Right lung (tissue), 5 donors: ENCODE data around the gene NID1. TPM values are rescaled to one million over a fixed set of nuclear protein-coding genes. Genes with fewer than 3 reads are reported as not detected.
"Not testable (repeated sequence)": the region's sequence is repeated elsewhere in the genome, so short reads cannot be mapped to it uniquely, and the experiment has no call there.

Source experiments
- DNase-seq, 2 donors: peaks; one replicate each; pipeline ENCODE4 v3.0.0-alpha.2; 2013
- polyA plus RNA-seq, 5 donors: library from polyadenylated mRNA; unstranded; fragments of 120-200 nt; gene quantifications; one replicate each; pipeline versions ENCODE4 v1.2.1 to v1.2.3, GENCODE V29; 2013; ENCODE audit warnings: inconsistent platforms in 1 of 5, low replicate concordance in 1 of 5; ENCODE audit not compliant: insufficient read length in 5 of 5, insufficient read depth in 1 of 5

The NID1 gene
- polyA plus RNA-seq, 5 donors = 181 to 249 (median 204) TPM

GRCh38 chr1:235941876-235942624, 122.8 kb downstream of the NID1 start:
- no peak for DNase-seq

- no peak for DNase-seq
Observed at GRCh38 chr1:235940285-235940684, 124.6 kb downstream of the NID1 start.

DNA sequence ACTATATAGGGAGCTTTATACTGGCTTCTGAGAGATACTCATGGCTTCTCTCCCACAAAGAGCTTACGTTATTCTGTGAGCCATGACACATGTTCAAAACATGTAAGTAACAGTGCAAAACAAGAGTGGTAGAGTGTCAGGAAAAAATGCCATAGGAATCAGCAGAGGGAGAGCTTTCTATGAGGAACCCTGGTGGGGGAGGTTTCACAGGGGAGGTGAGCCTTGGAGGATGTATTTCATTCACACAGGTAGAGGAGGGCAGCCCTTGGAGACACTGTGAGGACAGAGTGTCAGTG, 125.5 kb downstream of the NID1 start:
- no peak for DNase-seq

DNA sequence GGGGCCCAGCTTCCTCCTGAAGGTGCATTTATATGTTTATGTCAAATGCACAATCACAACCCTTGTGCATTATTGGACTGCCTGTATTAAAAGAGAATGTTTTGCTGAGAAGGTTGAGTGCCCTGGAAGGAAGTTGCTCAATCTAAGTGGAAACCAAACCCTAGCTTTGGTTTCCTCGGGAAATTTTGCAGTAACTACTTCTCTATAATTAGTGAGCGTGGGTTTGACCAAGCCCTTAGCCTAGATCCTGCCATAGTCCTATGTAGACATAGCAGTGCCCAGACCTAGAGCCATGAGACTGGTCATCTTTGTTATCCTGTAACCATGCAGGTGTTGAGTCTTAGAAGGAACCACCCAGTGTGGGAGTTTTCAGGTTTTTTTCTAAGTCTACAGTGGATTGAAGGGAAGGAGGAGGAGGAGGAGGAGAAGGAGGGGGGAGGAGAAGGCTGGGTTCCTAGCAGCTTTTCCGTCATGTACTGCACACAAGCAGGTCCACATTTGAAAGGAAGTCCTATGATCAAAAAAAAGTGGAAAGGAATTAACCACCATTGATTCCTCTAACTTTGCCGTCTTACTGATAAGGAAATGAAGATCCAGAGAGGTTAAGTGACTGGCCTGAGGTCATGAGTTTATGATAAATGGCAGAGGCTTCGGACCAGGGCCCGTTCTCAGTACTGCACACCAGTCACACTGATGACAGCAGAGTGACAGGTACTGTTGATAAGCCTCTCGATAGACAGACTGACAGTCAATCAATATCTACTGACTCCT, 126.0 kb downstream of the NID1 start:
- no peak for DNase-seq

GRCh38 chr1:235937123-235937522, 127.8 kb downstream of the NID1 start:
- DNase-seq = no peak

DNA sequence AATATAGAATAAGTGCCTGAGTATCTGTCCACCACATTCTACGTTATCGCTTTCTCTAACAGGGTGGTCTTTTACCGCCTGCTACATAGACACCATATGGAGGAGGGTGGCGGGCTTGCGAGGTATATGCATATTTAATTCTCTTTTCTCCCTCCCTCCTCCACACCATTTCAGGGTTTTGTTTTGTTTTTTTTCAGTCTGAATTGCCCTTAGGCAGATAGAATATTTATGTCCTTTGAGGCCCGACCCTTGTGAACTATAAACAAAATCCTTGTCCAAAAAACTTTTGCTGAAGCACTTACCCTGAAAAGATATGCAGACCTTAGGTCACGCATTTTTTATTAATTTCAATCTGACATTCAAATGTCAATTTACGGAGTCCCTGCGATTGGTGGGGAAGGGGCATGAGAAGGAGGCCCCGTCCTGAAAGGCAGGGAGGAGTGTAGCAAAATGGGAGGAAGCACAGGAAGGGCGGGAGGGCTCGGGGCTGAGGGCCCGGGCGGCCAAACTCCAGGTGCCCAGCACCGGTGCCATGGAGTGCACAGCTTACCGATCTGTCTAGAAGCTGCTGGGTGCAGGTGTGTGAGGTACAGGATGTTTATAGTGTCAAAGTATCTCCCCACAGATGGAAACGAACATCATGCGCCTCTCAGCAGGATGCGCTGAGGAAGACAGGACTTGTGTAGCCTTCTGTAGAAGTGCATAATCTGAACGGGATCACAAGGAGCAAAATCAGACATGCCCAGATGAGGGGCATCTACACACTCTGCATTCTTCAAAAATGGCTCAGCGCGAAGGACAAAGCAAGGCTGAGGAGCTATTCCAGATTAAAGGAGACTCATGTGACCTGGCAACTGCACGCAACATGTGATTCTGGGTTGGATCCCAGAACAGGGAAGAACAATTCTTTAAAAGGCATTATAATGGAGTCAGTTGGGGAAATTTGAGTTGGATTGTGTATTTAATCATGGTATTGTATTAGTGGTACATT, 129.4 kb downstream of the NID1 start:
- DNase-seq = no peak

DNA sequence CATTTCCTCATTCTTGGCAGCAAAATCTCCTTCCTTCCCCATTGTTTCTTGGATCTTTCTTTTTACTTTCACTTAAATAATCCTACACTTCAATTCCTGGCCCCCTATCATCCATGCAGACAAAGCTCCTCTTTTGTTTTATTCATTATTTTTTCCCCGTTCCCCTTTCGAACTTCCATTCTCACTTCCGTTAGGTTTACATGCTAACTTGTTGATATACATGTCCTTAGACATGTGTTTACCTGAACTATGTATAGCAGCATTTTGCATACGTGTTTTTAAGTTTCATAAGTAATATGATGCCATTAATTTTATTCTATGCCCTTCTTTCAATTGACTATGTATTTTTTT, 131.1 kb downstream of the NID1 start:
- DNase-seq = no peak

DNA sequence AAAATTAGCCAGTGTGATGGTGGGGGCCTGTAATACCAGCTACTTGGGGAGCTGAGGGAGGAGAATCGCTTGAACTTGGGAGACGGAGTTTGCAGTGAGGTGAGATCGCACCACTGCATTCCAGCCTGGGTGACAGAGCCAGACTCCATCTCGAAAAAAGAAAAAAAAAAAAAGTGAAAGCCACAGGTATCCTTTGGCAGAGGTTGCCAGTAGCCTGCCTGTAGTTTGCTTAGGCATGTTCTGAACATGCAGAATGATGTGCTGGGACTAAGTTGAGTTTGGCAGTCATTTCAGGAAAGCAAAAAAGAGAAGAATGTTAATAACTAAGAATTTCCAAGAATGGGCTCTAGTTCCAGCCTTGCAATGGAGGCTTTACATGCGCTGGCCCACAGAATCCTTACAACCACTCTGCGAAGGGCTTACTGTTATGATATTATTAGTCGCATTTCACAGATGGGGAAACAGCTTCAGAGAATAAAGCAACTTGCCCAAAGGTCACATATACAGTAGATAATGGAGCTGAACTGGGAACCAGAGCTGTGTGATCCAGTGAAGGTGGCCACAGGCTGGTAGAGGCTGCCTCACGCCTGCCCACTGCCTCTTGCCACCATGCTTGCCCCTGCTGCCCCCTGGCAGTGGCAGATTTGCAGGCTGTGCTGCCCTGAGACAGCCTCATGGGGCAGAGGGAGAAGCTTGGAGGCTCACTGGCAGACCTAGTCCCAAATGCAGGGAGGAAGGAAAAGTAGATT, 131.7 kb downstream of the NID1 start:
- DNase-seq = no peak

DNA sequence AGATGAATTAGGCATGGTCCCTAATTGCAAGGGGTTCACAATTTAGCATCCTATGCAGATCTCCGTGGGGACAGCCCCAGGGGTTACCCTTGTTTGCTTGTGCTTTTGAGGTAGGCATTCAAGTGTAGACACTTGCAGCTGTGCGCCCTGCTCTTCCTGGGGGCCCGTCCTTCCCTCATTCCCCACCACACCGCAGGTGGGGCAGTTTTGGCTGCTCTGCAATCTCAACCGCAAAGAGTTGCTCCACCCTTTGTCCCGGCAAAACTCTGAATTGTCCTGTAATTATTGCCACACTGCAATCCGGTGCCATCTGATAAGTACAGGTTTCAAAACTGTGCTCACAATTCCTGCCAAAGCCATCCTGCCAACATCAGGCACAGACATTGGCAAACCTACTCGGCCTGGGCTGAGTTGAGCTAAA, 132.8 kb downstream of the NID1 start:
- no peak for DNase-seq

DNA sequence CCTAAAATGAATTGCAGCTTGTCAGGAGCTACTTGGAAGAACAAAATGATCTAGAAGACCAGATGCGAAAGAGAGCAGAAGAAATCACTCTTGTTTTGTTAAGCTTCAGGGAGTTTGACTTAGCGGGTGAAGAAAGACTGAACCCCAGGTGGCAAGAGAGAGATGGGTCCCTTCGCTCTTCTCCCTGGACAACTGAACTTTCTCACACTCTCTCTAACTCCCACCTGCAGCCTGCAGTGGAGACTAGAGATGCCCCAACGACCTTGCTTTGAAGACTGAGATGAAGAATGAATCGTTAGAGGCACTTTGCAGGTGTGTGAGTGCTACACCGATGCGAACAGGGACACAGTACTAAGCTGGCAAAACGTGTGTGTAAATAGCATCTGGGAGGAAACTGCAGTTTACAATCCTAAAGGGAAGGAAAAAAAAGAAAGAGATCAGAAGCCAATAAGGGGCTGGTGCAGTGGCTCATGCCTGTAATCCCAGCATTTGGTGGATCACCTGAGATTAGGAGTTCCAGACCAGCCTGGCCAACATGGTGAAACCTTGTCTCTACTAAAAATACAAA, 133.6 kb downstream of the NID1 start:
- DNase-seq = no peak

- DNase-seq = no peak
Observed at GRCh38 chr1:235930543-235930942, 134.3 kb downstream of the NID1 start.

DNA sequence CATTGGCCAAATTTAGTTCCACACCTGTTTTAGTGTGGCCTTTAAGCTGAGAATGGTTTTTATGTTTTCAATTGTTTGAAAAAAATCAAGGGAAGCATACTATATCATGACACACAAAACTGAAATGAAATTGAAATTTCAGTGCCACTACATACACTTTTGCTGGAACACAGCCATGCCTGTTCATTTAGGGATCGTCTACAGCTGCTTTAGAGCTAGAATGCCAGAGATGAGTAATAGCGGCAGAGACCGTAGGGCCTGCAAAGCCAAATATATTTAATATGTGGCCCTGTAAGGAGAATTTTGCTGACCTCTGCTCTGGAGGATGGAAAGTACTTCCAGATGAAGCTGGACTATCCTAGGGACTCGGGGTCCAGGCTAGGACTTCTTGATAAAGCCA, 135.7 kb downstream of the NID1 start:
- DNase-seq = no peak

GRCh38 chr1:235928197-235928596, 136.7 kb downstream of the NID1 start:
- no peak for DNase-seq

DNA sequence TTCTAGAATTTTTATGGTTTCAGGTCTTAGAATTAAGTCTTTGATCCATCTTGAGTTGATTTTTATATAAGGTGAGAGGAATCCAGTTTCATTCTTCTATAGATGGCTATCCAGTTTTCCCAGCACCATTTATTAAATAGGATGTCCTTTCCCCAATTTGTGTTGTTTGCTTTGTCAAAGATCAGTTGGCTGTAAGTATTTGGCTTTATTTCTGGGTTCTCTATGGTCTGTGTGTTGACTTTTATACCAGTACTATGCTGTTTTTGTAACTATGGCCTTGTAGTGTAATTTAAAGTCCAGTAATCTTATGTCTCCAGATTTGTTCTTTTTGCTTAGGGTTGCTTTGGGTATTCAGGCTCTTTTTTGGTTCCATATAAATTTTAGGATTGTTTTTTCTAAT, 137.3 kb downstream of the NID1 start:
- DNase-seq = not testable (repeated sequence)

Other genes with a start within 250 kb of the NID1 start
- gene LYST, start 198.2 kb downstream of the NID1 start, polyA plus RNA-seq = 10 to 100 TPM in 4 of 5 donors, 1 to 10 TPM in 1; 7.0 to 14.2 (median 12.0) TPM
- 10 to 100 TPM in 4 of 5 donors, 1 to 10 TPM in 1; 6.5 to 17.5 (median 11.1) TPM for gene GPR137B, start 77.4 kb upstream of the NID1 start, polyA plus RNA-seq
- 10 to 100 TPM in 3 of 5 donors, 1 to 10 TPM in 2; 6.6 to 12.5 (median 10.5) TPM for gene ERO1B, start 216.9 kb upstream of the NID1 start, polyA plus RNA-seq